AG04449 (cell line): ENCODE results near the gene GFY.
"Not testable (repeated sequence)": the region's sequence is repeated elsewhere in the genome, so short reads cannot be mapped to it uniquely, and the experiment has no call there.

Experiments
- CTCF ChIA-PET: fragments of 350-600 bp; formaldehyde crosslinking; extraction: SDS; loops from one replicate; lab custom pipeline; 2021; ENCODE audit warnings: antibody characterized with exemption; lab: Yijun Ruan, JAX
- POLR2A ChIA-PET: fragments of 400-600, 350-600 bp; formaldehyde crosslinking; extraction: SDS; loops from one replicate; lab custom pipeline; 2020; ENCODE audit warnings: antibody characterized with exemption, inconsistent platforms; lab: Yijun Ruan, JAX
- DNase-seq: peaks from one replicate; pipeline ENCODE4 v3.0.0-alpha.2; 2010; ENCODE audit warnings: low read depth, low spot score
- H3K4me3 ChIP-seq: 2 replicates; pipeline ENCODE4 v1.5.1; 2011; ENCODE audit warnings: low read depth, mild to moderate bottlenecking, control low read depth, low read length
- TF ChIP-seq, protein P1 (sequence below): IDR thresholded peaks from one replicate; pipeline ENCODE4 v1.5.1; 2011; ENCODE audit warnings: mild to moderate bottlenecking, moderate library complexity, low read length, control low read depth, inconsistent platforms; ENCODE audit not compliant: insufficient read depth; ENCODE audit errors: missing control alignments

GFY gene

DNA sequence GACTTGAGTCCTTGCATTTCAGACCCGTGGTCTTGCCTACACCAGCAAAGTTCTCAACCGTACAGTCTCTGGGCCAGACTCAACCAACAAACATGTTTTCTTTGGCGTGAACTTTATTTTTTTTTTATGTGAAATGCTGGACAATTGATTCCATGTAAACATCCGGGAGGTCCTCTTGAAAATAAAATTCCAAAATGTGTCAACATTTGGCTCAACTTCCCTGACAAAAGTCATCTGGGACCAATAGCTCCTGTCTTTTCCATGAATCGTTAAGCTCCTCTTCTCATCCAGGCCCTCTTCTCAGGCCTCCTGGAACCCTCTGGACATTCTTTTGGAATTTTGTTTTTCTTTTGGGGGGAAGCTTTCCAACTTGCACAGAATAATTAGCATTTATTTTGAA lies 30.6 kb downstream of the GFY start:
- CTCF ChIA-PET, result interaction anchor here (1.3 to 6.2 kb wide), 2 partner anchors 9 to 17 kb away, joined by 4 to 40 read pairs; partner anchors contain the start of gene FLT3LG
- no peak overlapping the region for H3K4me3 ChIP-seq
- TF ChIP-seq, protein P1, sequence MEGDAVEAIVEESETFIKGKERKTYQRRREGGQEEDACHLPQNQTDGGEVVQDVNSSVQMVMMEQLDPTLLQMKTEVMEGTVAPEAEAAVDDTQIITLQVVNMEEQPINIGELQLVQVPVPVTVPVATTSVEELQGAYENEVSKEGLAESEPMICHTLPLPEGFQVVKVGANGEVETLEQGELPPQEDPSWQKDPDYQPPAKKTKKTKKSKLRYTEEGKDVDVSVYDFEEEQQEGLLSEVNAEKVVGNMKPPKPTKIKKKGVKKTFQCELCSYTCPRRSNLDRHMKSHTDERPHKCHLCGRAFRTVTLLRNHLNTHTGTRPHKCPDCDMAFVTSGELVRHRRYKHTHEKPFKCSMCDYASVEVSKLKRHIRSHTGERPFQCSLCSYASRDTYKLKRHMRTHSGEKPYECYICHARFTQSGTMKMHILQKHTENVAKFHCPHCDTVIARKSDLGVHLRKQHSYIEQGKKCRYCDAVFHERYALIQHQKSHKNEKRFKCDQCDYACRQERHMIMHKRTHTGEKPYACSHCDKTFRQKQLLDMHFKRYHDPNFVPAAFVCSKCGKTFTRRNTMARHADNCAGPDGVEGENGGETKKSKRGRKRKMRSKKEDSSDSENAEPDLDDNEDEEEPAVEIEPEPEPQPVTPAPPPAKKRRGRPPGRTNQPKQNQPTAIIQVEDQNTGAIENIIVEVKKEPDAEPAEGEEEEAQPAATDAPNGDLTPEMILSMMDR, result no peak
- POLR2A ChIA-PET, result interaction anchor here (1.0 kb wide), 1 partner anchor 72 kb away, joined by 3 read pairs; the partner anchor contains the start of gene RCN3
- no peak for DNase-seq

DNA sequence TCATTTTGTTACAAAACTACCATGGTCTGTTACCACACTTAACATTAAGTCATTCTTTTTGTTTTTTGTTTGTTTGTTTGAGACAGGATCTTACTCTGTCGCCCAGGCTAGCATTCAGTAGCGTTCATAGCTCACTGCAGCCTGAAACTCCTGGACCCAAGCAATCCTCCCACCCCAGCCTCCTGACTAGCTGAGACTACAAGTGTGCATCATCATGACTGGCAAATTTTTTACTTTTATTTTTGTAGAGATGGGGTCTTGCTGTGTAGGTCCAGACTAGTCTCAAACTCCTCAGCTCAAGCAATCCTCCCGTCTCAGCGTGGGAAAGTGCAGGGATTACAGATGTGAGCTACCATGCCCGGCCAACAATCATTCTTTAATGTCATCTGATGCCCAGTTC lies 31.1 kb downstream of the GFY start:
- TF ChIP-seq, protein P1, result no peak
- ChIA-PET CTCF (interaction anchor here (1.3 to 6.2 kb wide), 2 partner anchors 9 to 17 kb away, joined by 4 to 40 read pairs; partner anchors contain the start of gene FLT3LG), POLR2A (interaction anchor here (1.0 kb wide), 1 partner anchor 71 kb away, joined by 3 read pairs; the partner anchor contains the start of gene RCN3)
- no peak for DNase-seq
- no peak overlapping the region for H3K4me3 ChIP-seq

DNA sequence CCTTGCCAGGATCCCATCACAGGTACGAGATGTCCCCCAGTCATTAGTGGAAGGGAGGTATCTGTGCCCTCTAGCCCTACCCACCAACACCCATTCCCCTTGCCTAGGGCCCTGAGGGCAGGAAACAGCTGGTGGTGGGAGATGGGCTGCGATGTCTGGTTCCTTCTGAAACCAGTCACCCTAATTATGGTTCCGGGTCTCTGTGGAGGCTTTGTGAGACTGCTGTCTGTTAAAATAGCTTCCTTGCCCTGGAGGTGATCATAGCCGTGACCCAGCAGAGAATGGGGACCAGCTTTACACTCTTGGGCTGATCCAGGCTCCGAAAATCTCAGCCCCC lies 33.3 kb downstream of the GFY start:
- POLR2A ChIA-PET, result no interaction called here
- TF ChIP-seq, protein P1, result no peak
- DNase-seq, result no peak
- no peak overlapping the region for H3K4me3 ChIP-seq
- CTCF ChIA-PET, result interaction anchor here (1.4 to 1.5 kb wide), 2 partner anchors 15 to 18 kb away, joined by 4 to 9 read pairs; partner anchors contain the start of gene FLT3LG

DNA sequence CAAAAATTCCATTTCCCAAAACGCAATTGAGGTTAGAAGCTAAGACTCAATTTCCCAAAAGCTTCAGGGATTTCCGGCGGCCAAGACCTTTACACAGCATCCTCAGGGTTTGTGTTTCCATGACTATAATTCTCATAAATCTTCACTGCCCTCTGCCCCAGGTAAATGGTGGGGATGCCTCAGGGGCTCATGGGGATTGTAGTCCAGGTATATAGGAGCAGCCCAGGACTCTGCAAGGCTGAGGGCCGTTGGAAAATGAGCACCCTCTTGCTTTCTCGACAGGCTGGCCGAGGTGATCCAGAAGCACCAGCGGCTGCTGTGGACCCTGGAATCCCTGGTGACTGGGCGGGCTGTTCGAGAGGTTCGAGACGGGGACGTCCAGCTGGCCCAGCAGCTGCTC lies 34.2 kb downstream of the GFY start:
- TF ChIP-seq, protein P1, result no peak
- CTCF ChIA-PET, result interaction anchor here (1.2 to 1.5 kb wide), 2 partner anchors 14 to 17 kb away, joined by 4 read pairs; no protein-coding TSS in a partner anchor
- POLR2A ChIA-PET, result no interaction called here
- no peak for DNase-seq
- H3K4me3 ChIP-seq, result no peak overlapping the region

DNA sequence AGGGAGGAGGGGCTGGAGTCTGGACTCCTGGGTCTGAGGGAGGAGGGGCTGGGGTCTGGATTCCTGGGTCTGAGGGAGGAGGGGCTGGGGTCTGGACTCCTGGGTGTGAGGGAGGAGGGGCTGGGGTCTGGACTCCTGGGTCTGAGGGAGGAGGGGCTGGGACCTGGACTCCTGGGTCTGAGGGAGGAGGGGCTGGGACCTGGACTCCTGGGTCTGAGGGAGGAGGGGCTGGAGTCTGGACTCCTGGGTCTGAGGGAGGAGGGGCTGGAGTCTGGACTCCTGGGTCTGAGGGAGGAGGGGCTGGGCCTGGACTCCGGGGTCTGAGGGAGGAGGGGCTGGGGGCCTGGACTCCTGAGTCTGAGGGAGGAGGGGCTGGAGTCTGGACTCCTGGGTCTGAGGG lies 35.9 kb downstream of the GFY start:
- POLR2A ChIA-PET, result not testable (repeated sequence)

DNA sequence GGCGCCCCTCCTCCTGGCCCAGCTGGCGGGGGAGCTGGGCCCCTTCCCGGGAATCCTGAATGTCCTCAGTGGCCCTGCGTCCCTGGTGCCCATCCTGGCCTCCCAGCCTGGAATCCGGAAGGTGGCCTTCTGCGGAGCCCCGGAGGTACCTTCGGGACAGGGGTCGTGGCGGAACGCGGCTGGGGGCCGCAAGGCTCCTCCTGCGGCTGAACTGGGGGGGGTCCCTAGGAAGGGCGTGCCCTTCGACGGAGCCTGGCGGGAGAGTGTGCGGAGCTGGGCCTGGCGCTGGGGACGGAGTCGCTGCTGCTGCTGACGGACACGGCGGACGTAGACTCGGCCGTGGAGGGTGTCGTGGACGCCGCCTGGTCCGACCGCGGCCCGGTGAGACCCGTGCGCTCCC lies 36.5 kb downstream of the GFY start:
- ChIA-PET CTCF (interaction anchor here (1.7 kb wide), 1 partner anchor 15 kb away, joined by 4 read pairs; no protein-coding TSS in a partner anchor), POLR2A (no interaction called here)
- H3K4me3 ChIP-seq, result no peak overlapping the region
- TF ChIP-seq, protein P1, result no peak
- no peak for DNase-seq

More for the DNA sequence above, 35.9 kb downstream of the GFY start:
- H3K4me3 ChIP-seq, DNase-seq: not testable (repeated sequence)
- CTCF ChIA-PET, result interaction anchor here (1.7 kb wide), 1 partner anchor 15 kb away, joined by 4 read pairs; no protein-coding TSS in a partner anchor

DNA sequence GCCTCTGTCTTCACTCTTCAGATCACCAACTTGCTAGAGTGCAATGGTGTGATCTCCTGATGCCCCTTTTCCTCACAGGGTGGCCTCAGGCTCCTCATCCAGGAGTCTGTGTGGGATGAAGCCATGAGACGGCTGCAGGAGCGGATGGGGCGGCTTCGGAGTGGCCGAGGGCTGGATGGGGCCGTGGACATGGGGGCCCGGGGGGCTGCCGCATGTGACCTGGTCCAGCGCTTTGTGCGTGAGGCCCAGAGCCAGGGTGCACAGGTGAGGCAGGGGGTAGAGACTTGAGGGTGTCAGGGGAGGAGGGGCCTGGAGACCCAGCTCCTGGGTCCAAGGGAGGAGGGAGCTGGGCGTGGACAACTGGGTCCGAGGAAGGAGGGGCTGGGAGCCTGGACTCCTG lies 37.3 kb downstream of the GFY start:
- DNase-seq, result no peak
- CTCF ChIA-PET, result interaction anchor here (1.7 kb wide), 1 partner anchor 14 kb away, joined by 4 read pairs; no protein-coding TSS in a partner anchor
- H3K4me3 ChIP-seq, result no peak overlapping the region
- TF ChIP-seq, protein P1, result no peak
- POLR2A ChIA-PET, result no interaction called here
